OCI-LY7 (cell line): ENCODE measurements around the gene EIF3C. TPM values are rescaled to one million over a fixed set of nuclear protein-coding genes. Genes with fewer than 3 reads are reported as not detected.
"Not testable (repeated sequence)": the region's sequence is repeated elsewhere in the genome, so short reads cannot be mapped to it uniquely, and the experiment has no call there.

ENCODE experiments used
- BruUV-seq: library from RNA; stranded (reverse); fragments of 400-500 nt; replicated peaks from 2 replicates; lab custom pipeline; 2021; lab: Mats Ljungman, UMichigan
- CTCF ChIA-PET: fragments of 300-600 bp; sonication (Branson Sonifier 250); formaldehyde crosslinking; loops from one replicate; lab custom pipeline; 2022; ENCODE audit warnings: antibody characterized with exemption; ENCODE audit not compliant: unreplicated experiment; lab: Charles Lee
- POLR2A ChIA-PET: fragments of 300-600 bp; sonication (Branson Sonifier 250); formaldehyde crosslinking; loops from one replicate; lab custom pipeline; 2022; ENCODE audit warnings: antibody characterized with exemption; lab: Charles Lee
- DNase-seq: peaks from one replicate; pipeline ENCODE4 v3.0.0-alpha.2; 2015; ENCODE audit warnings: low spot score
- H2AFZ ChIP-seq: fragments of 200-600 bp; sonication (generic), shearing (Covaris generic); 2 replicates; pipeline ENCODE4 v1.6.1; 2014; ENCODE audit warnings: mild to moderate bottlenecking, antibody characterized with exemption, low read length, moderate library complexity
- H3K27ac ChIP-seq: fragments of 200-600 bp; sonication (generic); 2 replicates; pipeline ENCODE4 v1.5.1; 2014; ENCODE audit warnings: mixed run types, low read depth, mild to moderate bottlenecking, moderate library complexity, low read length, inconsistent platforms; ENCODE audit not compliant: poor library complexity, severe bottlenecking
- H3K36me3 ChIP-seq: fragments of 200-600 bp; sonication (generic); 2 replicates; pipeline ENCODE4 v1.6.1; 2014; ENCODE audit warnings: mild to moderate bottlenecking, antibody characterized with exemption, low read length, moderate library complexity, mixed read lengths; ENCODE audit not compliant: insufficient read depth
- H3K4me1 ChIP-seq: fragments of 200-600 bp; sonication (generic); 2 replicates; pipeline ENCODE4 v1.5.1; 2014; ENCODE audit warnings: mild to moderate bottlenecking, low read length; ENCODE audit not compliant: insufficient read depth, poor library complexity, severe bottlenecking
- H3K4me2 ChIP-seq: fragments of 200-600 bp; sonication (generic); 2 replicates; pipeline ENCODE4 v1.6.1; 2014; ENCODE audit warnings: mild to moderate bottlenecking, low read length
- H3K4me3 ChIP-seq: fragments of 200-600 bp; sonication (generic); 2 replicates; pipeline ENCODE4 v1.5.1; 2014; ENCODE audit warnings: mild to moderate bottlenecking, low read depth, low read length; ENCODE audit not compliant: poor library complexity, severe bottlenecking
- H3K79me2 ChIP-seq: fragments of 200-600 bp; sonication (generic); 2 replicates; pipeline ENCODE4 v1.6.1; 2016; ENCODE audit warnings: low read depth, mild to moderate bottlenecking, low read length, moderate library complexity, mixed read lengths; ENCODE audit not compliant: insufficient read depth
- H3K9me2 ChIP-seq: fragments of 200-600 bp; sonication (generic); 2 replicates; pipeline ENCODE4 v1.6.1; 2016; ENCODE audit warnings: mild to moderate bottlenecking, low read length, mixed read lengths; ENCODE audit not compliant: insufficient read depth
- H3K9me3 ChIP-seq: fragments of 200-600 bp; sonication (generic); 2 replicates; pipeline ENCODE4 v1.6.1; 2014; ENCODE audit warnings: mild to moderate bottlenecking, mixed run types, low read length, mixed read lengths
- H4K20me1 ChIP-seq: fragments of 200-600 bp; sonication (generic); 2 replicates; pipeline ENCODE4 v1.6.1; 2014; ENCODE audit warnings: mild to moderate bottlenecking, antibody characterized with exemption, low read length, moderate library complexity, mixed read lengths; ENCODE audit not compliant: insufficient read depth
- intact Hi-C: fragments of 100-400 bp; cut with micrococcal nuclease; formaldehyde crosslinking; loops from one replicate; pipeline ENCODE4 v1.10.0; 2022; ENCODE audit not compliant: unreplicated experiment
- total RNA-seq, 2 experiments: library from RNA; depleted of rRNA in 1 of 2; stranded (reverse); fragments of >200 nt in 1 of 2; shearing (Covaris generic) in 1 of 2; gene quantifications; 2 replicates each; pipeline ENCODE4 v1.2.3, GENCODE V29; 2014 to 2022

EIF3C gene
- total RNA-seq, 2 experiments from 2014 or later: 284 to 840 TPM

GRCh38 chr16:28689425-28689824 lies 21.8 kb upstream of the EIF3C start:
- H3K9me2 ChIP-seq, H2AFZ ChIP-seq, H3K36me3 ChIP-seq, DNase-seq, H3K4me1 ChIP-seq, H3K4me3 ChIP-seq, BruUV-seq, H3K27ac ChIP-seq, POLR2A ChIA-PET, H3K79me2 ChIP-seq, intact Hi-C loops, H3K4me2 ChIP-seq, H3K9me3 ChIP-seq, CTCF ChIA-PET, H4K20me1 ChIP-seq: not testable (repeated sequence)

- CTCF ChIA-PET, intact Hi-C loops, DNase-seq, H4K20me1 ChIP-seq, H3K27ac ChIP-seq, H3K9me3 ChIP-seq, H3K4me3 ChIP-seq, H3K9me2 ChIP-seq, H3K4me2 ChIP-seq, BruUV-seq, H3K36me3 ChIP-seq, POLR2A ChIA-PET, H3K79me2 ChIP-seq, H3K4me1 ChIP-seq, H2AFZ ChIP-seq: not testable (repeated sequence)
These were observed 19.5 kb upstream of the EIF3C start for GRCh38 chr16:28691722-28692121.

GRCh38 chr16:28693257-28693950 lies 17.9 kb upstream of the EIF3C start:
- DNase-seq, H3K9me3 ChIP-seq, H3K79me2 ChIP-seq, intact Hi-C loops, H2AFZ ChIP-seq, H3K4me3 ChIP-seq, POLR2A ChIA-PET, CTCF ChIA-PET, H3K27ac ChIP-seq, H3K36me3 ChIP-seq, H4K20me1 ChIP-seq, H3K9me2 ChIP-seq, BruUV-seq, H3K4me1 ChIP-seq, H3K4me2 ChIP-seq: not testable (repeated sequence)

GRCh38 chr16:28699792-28700191 lies 11.5 kb upstream of the EIF3C start:
- H3K79me2 ChIP-seq, H4K20me1 ChIP-seq, CTCF ChIA-PET, H3K4me1 ChIP-seq, H3K4me2 ChIP-seq, H3K9me3 ChIP-seq, DNase-seq, H2AFZ ChIP-seq, POLR2A ChIA-PET, H3K36me3 ChIP-seq, BruUV-seq, H3K27ac ChIP-seq, H3K9me2 ChIP-seq, H3K4me3 ChIP-seq, intact Hi-C loops: not testable (repeated sequence)

- H3K27ac ChIP-seq, intact Hi-C loops: not testable (repeated sequence)
These were observed 10.9 kb upstream of the EIF3C start for GRCh38 chr16:28700349-28700748.

GRCh38 chr16:28701384-28701783 lies 9.9 kb upstream of the EIF3C start:
- POLR2A ChIA-PET, BruUV-seq, H2AFZ ChIP-seq, H4K20me1 ChIP-seq, DNase-seq, CTCF ChIA-PET, H3K79me2 ChIP-seq, H3K4me2 ChIP-seq, intact Hi-C loops, H3K4me1 ChIP-seq, H3K27ac ChIP-seq, H3K4me3 ChIP-seq, H3K9me3 ChIP-seq, H3K36me3 ChIP-seq, H3K9me2 ChIP-seq: not testable (repeated sequence)

More at GRCh38 chr16:28700349-28700748, 10.9 kb upstream of the EIF3C start:
- POLR2A ChIA-PET, H3K4me3 ChIP-seq, H4K20me1 ChIP-seq, H3K9me2 ChIP-seq, H3K79me2 ChIP-seq, DNase-seq, H3K4me1 ChIP-seq, H3K4me2 ChIP-seq, H3K36me3 ChIP-seq, CTCF ChIA-PET, H3K9me3 ChIP-seq, H2AFZ ChIP-seq, BruUV-seq: not testable (repeated sequence)
